Trophoblast cell (in vitro differentiated cells and primary cell): ENCODE measurements around the gene MBTPS2.
"Not testable (repeated sequence)": the region's sequence is repeated elsewhere in the genome, so short reads cannot be mapped to it uniquely, and the experiment has no call there.

ENCODE experiments used
- DNase-seq, 2 donors: peaks; one replicate each; pipeline ENCODE4 v3.0.0-alpha.2; 2016
- H2AFZ ChIP-seq: 2 replicates; pipeline ENCODE4 v1.6.1; 2013; ENCODE audit warnings: low read length, moderate library complexity, mild to moderate bottlenecking; ENCODE audit not compliant: insufficient read depth, poor library complexity
- H2AK5ac ChIP-seq: 2 replicates; pipeline ENCODE4 v1.6.1; 2013; ENCODE audit warnings: mild to moderate bottlenecking, low read length
- H2BK120ac ChIP-seq: 2 replicates; pipeline ENCODE4 v1.6.1; 2013; ENCODE audit warnings: low read length, mild to moderate bottlenecking, moderate library complexity; ENCODE audit not compliant: insufficient read depth, poor library complexity
- H2BK12ac ChIP-seq: 2 replicates; pipeline ENCODE4 v1.6.1; 2013; ENCODE audit warnings: mild to moderate bottlenecking, low read length, moderate library complexity
- H2BK5ac ChIP-seq: 2 replicates; pipeline ENCODE4 v1.6.1; 2013; ENCODE audit warnings: low read length, low read depth, moderate library complexity, mild to moderate bottlenecking; ENCODE audit not compliant: poor library complexity
- H3K14ac ChIP-seq: 2 replicates; pipeline ENCODE4 v1.6.1; 2013; ENCODE audit warnings: mild to moderate bottlenecking, low read length
- H3K18ac ChIP-seq: 2 replicates; pipeline ENCODE4 v1.6.1; 2013; ENCODE audit warnings: mild to moderate bottlenecking, low read length
- H3K23ac ChIP-seq: 2 replicates; pipeline ENCODE4 v1.6.1; 2013; ENCODE audit warnings: low read length
- H3K27ac ChIP-seq: 2 replicates; pipeline ENCODE4 v1.5.1; 2013; ENCODE audit warnings: low read depth, mild to moderate bottlenecking, inconsistent platforms, low read length, moderate library complexity
- H3K27me3 ChIP-seq: 2 replicates; pipeline ENCODE4 v1.6.1; 2013; ENCODE audit warnings: inconsistent platforms, mild to moderate bottlenecking, low read length, moderate library complexity; ENCODE audit not compliant: insufficient read depth
- H3K36me3 ChIP-seq, 2 experiments: 1 replicate in 1 of 2; 2 replicates in 1 of 2; pipeline ENCODE4 v1.6.1; 2013; ENCODE audit warnings: low read length in 2 of 2, mild to moderate bottlenecking in 2 of 2, moderate library complexity in 1 of 2; ENCODE audit not compliant: insufficient read depth in 2 of 2, control insufficient read depth in 1 of 2
- H3K4ac ChIP-seq: 2 replicates; pipeline ENCODE4 v1.6.1; 2013; ENCODE audit warnings: low read depth, mild to moderate bottlenecking, low read length, moderate library complexity
- H3K4me1 ChIP-seq, 2 experiments: 1 replicate in 1 of 2; 2 replicates in 1 of 2; pipeline ENCODE4 v1.6.1; 2013; ENCODE audit warnings: low read length in 2 of 2, mild to moderate bottlenecking in 2 of 2, moderate library complexity in 1 of 2; ENCODE audit not compliant: insufficient read depth in 2 of 2, control insufficient read depth in 1 of 2
- H3K4me2 ChIP-seq: 2 replicates; pipeline ENCODE4 v1.6.1; 2013; ENCODE audit warnings: inconsistent platforms, mild to moderate bottlenecking, low read length, moderate library complexity
- H3K4me3 ChIP-seq: 2 replicates; pipeline ENCODE4 v1.5.1; 2013; ENCODE audit warnings: mild to moderate bottlenecking, low read depth, low read length, inconsistent platforms
- H3K79me1 ChIP-seq: one replicate; pipeline ENCODE4 v1.6.1; 2013; ENCODE audit warnings: low read length
- H3K79me2 ChIP-seq: 2 replicates; pipeline ENCODE4 v1.6.1; 2013; ENCODE audit warnings: low read length, mild to moderate bottlenecking; ENCODE audit not compliant: control insufficient read depth, insufficient read depth, poor library complexity
- H3K9ac ChIP-seq: 2 replicates; pipeline ENCODE4 v1.6.1; 2013; ENCODE audit warnings: mild to moderate bottlenecking, low read length
- H3K9me3 ChIP-seq: 2 replicates; pipeline ENCODE4 v1.6.1; 2013; ENCODE audit warnings: low read depth, mild to moderate bottlenecking, control low read depth, inconsistent platforms, low read length; ENCODE audit not compliant: insufficient read depth
- H4K12ac ChIP-seq: 2 replicates; pipeline ENCODE4 v1.6.1; 2013; ENCODE audit warnings: low read depth, mild to moderate bottlenecking, low read length, moderate library complexity
- H4K8ac ChIP-seq: 2 replicates; pipeline ENCODE4 v1.6.1; 2013; ENCODE audit warnings: low read depth, mild to moderate bottlenecking, low read length, moderate library complexity
- H4K91ac ChIP-seq: one replicate; pipeline ENCODE4 v1.6.1; 2013; ENCODE audit warnings: low read depth, mild to moderate bottlenecking, low read length, moderate library complexity
- WGBS: extraction: QIAGEN DNeasy Blood & Tissue Kit; methylation state at CpG from one replicate; pipeline ENCODE4 v1.1.7; 2013; ENCODE audit warnings: missing lambda C conversion rate; ENCODE audit not compliant: insufficient read length, insufficient coverage; ENCODE audit errors: extremely low coverage; 5-methylcytosine and 5-hydroxymethylcytosine counted together

Gene MBTPS2

DNA sequence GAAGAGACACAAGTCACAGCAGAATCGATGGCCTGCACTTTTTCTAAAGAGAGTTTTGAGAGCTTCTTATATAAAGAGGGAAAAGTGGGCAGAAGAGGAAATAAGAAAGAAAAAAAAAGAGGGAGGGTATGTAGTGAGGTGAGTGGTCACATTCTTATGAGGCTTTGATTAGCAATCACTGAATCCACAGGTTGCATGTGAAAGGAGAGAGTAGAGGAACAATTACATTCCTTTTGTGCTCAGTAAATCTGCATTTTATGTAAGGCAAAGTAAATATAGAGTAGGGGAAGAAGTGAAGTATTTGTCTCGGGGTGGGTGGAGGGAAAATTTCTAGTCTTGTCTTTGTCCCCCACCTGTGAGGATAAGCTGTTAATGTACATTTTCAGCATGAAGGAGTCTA is 26.8 kb upstream of the MBTPS2 start:
- Histone ChIP-seq H3K9ac (no peak overlapping the region), H2BK5ac (no peak overlapping the region), H3K36me3 (no peaks in the 10 kb centered on the region), H3K4me3 (no peak overlapping the region), H2AK5ac (no peak overlapping the region), H3K4me2 (no peak overlapping the region), H3K18ac (no peak overlapping the region), H2BK120ac (no peak overlapping the region), H3K4ac (no peak overlapping the region), H3K4me1 (peaks cover 0 to 3% of the 10 kb centered on the region in 2 experiments), H4K91ac (no peak overlapping the region), H3K23ac (no peak overlapping the region), H3K79me1 (peaks cover 4% of the 10 kb centered on the region), H3K27me3 (no peaks in the 10 kb centered on the region), H2BK12ac (no peak overlapping the region), H3K9me3 (no peaks in the 10 kb centered on the region), H3K27ac (no peak overlapping the region), H3K14ac (no peak overlapping the region), H2AFZ (no peak overlapping the region), H3K79me2 (no peaks in the 10 kb centered on the region), H4K12ac (no peak overlapping the region), H4K8ac (no peak overlapping the region)
- DNase-seq = no peak
- WGBS = no CpG with 5 or more reads among the region's 2 CpGs

DNA sequence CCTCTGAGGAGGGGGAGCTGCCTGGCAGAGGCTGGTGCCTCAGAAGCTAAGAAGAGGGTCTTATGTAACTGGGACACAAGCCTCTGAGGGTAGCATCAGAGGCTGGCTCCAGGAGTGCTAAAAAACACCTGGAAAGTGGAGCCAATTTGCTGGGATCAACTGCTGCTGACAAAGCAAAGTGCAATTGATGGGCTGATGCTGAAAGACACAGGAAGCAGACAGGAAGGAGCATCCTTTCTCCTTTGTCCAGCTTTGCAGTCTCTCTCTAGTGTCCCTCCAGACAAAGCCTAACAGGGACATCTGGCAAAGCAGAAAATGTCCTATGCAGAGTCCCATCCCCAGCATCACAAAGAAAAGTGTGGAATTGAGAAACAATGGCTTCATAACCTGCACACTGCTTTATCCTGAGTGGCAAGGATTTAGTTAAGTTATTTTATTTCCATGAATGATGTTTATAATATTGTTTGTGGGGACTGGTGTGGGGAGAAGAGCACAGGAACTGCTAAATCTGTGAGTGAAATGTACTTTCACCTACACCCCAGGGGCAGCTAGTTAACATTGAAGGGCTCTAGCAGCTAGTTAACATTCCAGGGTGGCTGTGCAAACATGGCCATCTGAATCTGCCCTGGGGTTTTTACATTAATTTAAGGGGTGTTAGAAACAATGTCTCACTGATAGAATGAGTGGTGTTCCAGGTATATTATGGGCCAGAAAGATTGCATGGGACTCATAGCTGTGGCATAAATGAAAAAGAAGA is 25.6 kb upstream of the MBTPS2 start:
- H3K79me1 ChIP-seq = peaks cover 4% of the 10 kb centered on the region
- H3K18ac ChIP-seq = no peak overlapping the region
- H2BK120ac ChIP-seq = no peak overlapping the region
- no peak overlapping the region for H2AK5ac ChIP-seq
- no peak overlapping the region for H2BK12ac ChIP-seq
- no peak for DNase-seq
- no peaks in the 10 kb centered on the region for H3K79me2 ChIP-seq
- H4K12ac ChIP-seq = no peak overlapping the region
- no peak overlapping the region for H2BK5ac ChIP-seq
- H4K8ac ChIP-seq = no peak overlapping the region
- no peak overlapping the region for H2AFZ ChIP-seq
- no peak overlapping the region for H3K27ac ChIP-seq
- peak overlapping the region; percentile 24 for H4K91ac ChIP-seq
- H3K27me3 ChIP-seq = no peaks in the 10 kb centered on the region
- no peaks in the 10 kb centered on the region for H3K36me3 ChIP-seq
- H3K14ac ChIP-seq = no peak overlapping the region
- no peak overlapping the region for H3K4me3 ChIP-seq
- H3K23ac ChIP-seq = no peak overlapping the region
- H3K4ac ChIP-seq = no peak overlapping the region
- no peak overlapping the region for H3K4me2 ChIP-seq
- no peaks in the 10 kb centered on the region for H3K9me3 ChIP-seq
- no peak overlapping the region for H3K9ac ChIP-seq
- H3K4me1 ChIP-seq = peaks cover 0 to 3% of the 10 kb centered on the region in 2 experiments

DNA sequence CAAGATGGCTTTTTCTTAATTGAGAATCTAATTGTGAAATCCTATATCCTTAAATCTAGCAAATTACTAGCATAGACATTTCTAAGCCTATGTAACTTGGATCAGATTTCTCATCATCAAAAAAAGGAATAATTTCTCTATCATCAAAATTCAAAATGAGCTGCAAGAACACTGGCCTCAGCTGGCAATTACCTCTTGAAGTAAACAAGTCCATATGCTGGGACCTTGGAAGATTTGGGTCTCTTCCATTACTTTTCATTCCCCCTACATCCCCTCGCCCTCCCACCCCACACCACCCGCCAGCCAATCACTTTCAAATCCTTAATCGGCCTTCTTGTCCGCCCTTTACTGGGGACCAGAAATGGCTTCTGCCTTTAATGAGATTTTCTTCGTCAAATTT is 23.3 kb upstream of the MBTPS2 start:
- H3K23ac ChIP-seq = no peak overlapping the region
- no peaks in the 10 kb centered on the region for H3K9me3 ChIP-seq
- no peak overlapping the region for H3K27ac ChIP-seq
- H3K27me3 ChIP-seq = no peaks in the 10 kb centered on the region
- H4K8ac ChIP-seq = no peak overlapping the region
- H2BK12ac ChIP-seq = no peak overlapping the region
- no peak overlapping the region for H3K14ac ChIP-seq
- no peak for DNase-seq
- H3K4ac ChIP-seq = no peak overlapping the region
- no peak overlapping the region for H4K91ac ChIP-seq
- no peak overlapping the region for H4K12ac ChIP-seq
- no peak overlapping the region for H3K9ac ChIP-seq
- no peak overlapping the region for H2AFZ ChIP-seq
- no peak overlapping the region for H2AK5ac ChIP-seq
- no peak overlapping the region for H2BK120ac ChIP-seq
- no CpG with 5 or more reads among the region's 5 CpGs for WGBS
- no peak overlapping the region for H2BK5ac ChIP-seq
- H3K79me2 ChIP-seq = no peaks in the 10 kb centered on the region
- H3K4me3 ChIP-seq = no peak overlapping the region
- no peaks in the 10 kb centered on the region for H3K36me3 ChIP-seq
- peaks cover 0 to 3% of the 10 kb centered on the region in 2 experiments for H3K4me1 ChIP-seq
- peaks cover 4% of the 10 kb centered on the region for H3K79me1 ChIP-seq
- no peak overlapping the region for H3K18ac ChIP-seq
- H3K4me2 ChIP-seq = no peak overlapping the region

DNA sequence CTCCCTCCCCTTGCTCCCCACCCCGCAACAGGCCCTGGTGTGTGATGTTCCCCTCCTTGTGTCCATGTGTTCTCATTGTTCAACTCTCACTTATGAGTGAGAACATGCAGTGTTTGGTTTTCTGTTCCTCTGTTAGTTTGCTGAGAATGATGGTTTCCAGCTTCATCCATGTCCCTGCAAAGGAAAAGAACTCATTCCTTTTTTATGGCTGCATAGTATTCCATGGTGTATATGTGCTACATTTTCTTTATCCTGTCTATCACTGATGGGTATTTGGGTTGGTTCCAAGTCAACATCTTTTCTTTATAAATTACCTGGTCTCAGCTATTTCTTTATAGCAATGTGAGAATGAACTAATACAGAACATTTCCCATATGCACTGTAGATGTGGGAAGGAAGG is 19.2 kb upstream of the MBTPS2 start:
- H3K4me1 ChIP-seq, H2BK120ac ChIP-seq, H3K14ac ChIP-seq, H4K8ac ChIP-seq, H3K4ac ChIP-seq, H3K36me3 ChIP-seq, H3K4me2 ChIP-seq, DNase-seq, H3K9ac ChIP-seq, H3K79me2 ChIP-seq, H2AK5ac ChIP-seq, H3K27ac ChIP-seq, H2BK5ac ChIP-seq, H3K27me3 ChIP-seq, H2AFZ ChIP-seq, H2BK12ac ChIP-seq, H3K18ac ChIP-seq, H3K4me3 ChIP-seq, H3K79me1 ChIP-seq, H4K91ac ChIP-seq, H3K9me3 ChIP-seq, H3K23ac ChIP-seq, H4K12ac ChIP-seq: not testable (repeated sequence)
- no CpG with 5 or more reads among the region's 1 CpG for WGBS
